RWPE1 (cell line): ENCODE data around the gene TSPAN9.

Experiments
- CTCF ChIA-PET: fragments of 350-600 bp; sonication (Branson Sonifier 250); formaldehyde crosslinking; extraction: SDS; loops from one replicate; lab custom pipeline; 2021; lab: Yijun Ruan, JAX
- POLR2A ChIA-PET: fragments of 400-600 bp; formaldehyde crosslinking; extraction: SDS; loops from one replicate; lab custom pipeline; 2020; ENCODE audit warnings: antibody characterized with exemption; ENCODE audit not compliant: low non-redundant PET; lab: Yijun Ruan, JAX
- DNase-seq: peaks from one replicate; pipeline ENCODE4 v3.0.0; 2012; ENCODE audit warnings: low spot score
- H3K27ac ChIP-seq: fragments of 450-650 bp; 2 replicates; pipeline ENCODE4 v1.5.1; 2017
- CTCF ChIP-seq: fragments of 450-650 bp; conservative IDR thresholded peaks from 2 replicates; pipeline ENCODE4 v1.5.1; 2017; ENCODE audit warnings: low read depth, mild to moderate bottlenecking

TSPAN9 gene

GRCh38 chr12:3103806-3104205 lies 26.6 kb downstream of the TSPAN9 start:
- no peak overlapping the region for H3K27ac ChIP-seq
- CTCF ChIA-PET = interaction anchor here (0.7 kb wide), 1 partner anchor 197 kb away, joined by 4 read pairs; no protein-coding TSS in a partner anchor
- POLR2A ChIA-PET = no interaction called here
- no peak for DNase-seq
- no peak for TF ChIP-seq CTCF

DNA sequence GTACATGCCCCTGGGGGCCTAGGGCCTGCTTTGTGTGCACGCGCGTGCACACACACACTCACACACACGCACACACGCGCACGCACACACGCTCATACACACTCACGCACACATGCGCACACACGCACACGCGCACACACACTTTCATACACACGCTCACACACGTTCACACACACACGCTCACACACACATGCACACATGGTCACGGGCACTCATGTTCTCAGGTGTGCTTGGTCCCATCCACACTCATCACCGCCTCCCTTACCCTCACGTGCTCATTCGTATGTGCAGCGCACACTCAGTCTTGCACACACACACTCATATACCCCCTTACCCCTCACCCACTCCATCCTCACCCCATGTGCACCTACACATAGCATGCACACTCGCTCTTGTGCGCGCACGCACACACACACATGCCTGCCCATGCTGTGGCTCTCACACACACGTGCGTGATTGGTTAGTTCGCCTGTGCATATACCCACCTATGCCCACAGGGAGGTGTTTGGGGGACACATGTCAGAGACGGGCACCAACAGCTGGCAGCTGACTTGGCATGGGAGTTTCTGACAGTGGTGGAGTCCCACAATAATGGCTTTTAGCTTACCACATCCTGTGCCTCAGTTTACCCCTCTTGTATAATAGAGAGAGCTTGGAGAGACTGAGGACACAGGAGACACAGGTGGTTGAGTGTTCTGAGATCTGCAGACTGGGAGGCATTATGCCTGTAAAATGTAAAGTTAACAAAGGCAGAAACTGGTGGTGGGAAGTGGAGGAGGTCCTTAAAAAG lies 28.7 kb downstream of the TSPAN9 start:
- ChIA-PET POLR2A (no interaction called here), CTCF (no interaction called here)
- no peak for TF ChIP-seq CTCF
- H3K27ac ChIP-seq = peak overlapping the region; percentile 70
- DNase-seq = no peak

DNA sequence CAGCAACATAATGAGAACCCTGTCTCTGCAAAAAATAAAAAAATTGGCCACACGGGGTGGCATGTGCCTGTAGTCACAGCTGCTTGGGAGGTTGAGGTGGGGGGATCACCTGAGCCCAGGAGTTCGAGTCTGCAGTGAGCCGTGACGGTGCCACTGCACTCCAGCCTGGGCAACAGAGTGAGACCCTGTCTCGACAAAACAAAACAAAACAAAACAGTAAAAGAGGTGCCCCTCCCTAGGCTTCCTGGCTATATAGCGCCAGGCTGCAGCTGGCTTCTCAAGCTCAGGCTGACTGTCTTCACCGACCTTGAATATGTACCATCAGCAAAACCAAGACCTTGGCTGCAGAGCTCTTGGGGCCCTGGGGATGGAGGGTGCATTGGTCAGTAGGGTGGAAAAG lies 29.4 kb downstream of the TSPAN9 start:
- POLR2A ChIA-PET = no interaction called here
- TF ChIP-seq CTCF = no peak
- no peak overlapping the region for H3K27ac ChIP-seq

GRCh38 chr12:3107071-3107583 lies 29.9 kb downstream of the TSPAN9 start:
- H3K27ac ChIP-seq = no peak overlapping the region
- CTCF ChIA-PET = interaction anchor here (0.7 kb wide), 1 partner anchor 20 kb away, joined by 3 read pairs; no protein-coding TSS in a partner anchor
- TF ChIP-seq CTCF = no peak
- DNase-seq = no peak
- POLR2A ChIA-PET = no interaction called here

More for the DNA sequence above, 29.4 kb downstream of the TSPAN9 start:
- no peak for DNase-seq
- CTCF ChIA-PET = interaction anchor here (0.7 kb wide), 1 partner anchor 20 kb away, joined by 3 read pairs; no protein-coding TSS in a partner anchor

- DNase-seq = no peak
- no peak for TF ChIP-seq CTCF
- no peak overlapping the region for H3K27ac ChIP-seq
- ChIA-PET POLR2A (no interaction called here), CTCF (no interaction called here)
These were observed 30.8 kb downstream of the TSPAN9 start for GRCh38 chr12:3107954-3108353.

GRCh38 chr12:3110578-3110977 lies 33.4 kb downstream of the TSPAN9 start:
- no peak overlapping the region for H3K27ac ChIP-seq
- TF ChIP-seq CTCF = no peak
- ChIA-PET POLR2A (no interaction called here), CTCF (no interaction called here)
- DNase-seq = no peak
